Activated T-cell treated with anti-CD3 and anti-CD28 coated beads for 48 hours (primary cell): ENCODE measurements around the gene UVSSA.
"Not testable (repeated sequence)": the region's sequence is repeated elsewhere in the genome, so short reads cannot be mapped to it uniquely, and the experiment has no call there.

Experiments
- DNase-seq: peaks from one replicate; pipeline ENCODE4 v3.0.0-alpha.2; 2020; ENCODE audit warnings: low read depth

Gene UVSSA

GRCh38 chr4:1330761-1331590 is 16.0 kb upstream of the UVSSA start:
- DNase-seq = peak; percentile 52

- DNase-seq = no peak
Measured at GRCh38 chr4:1331591-1332353, 15.2 kb upstream of the UVSSA start.

GRCh38 chr4:1332686-1333085 is 14.3 kb upstream of the UVSSA start:
- no peak for DNase-seq

- no peak for DNase-seq
Measured at GRCh38 chr4:1333256-1333655, 13.8 kb upstream of the UVSSA start.

GRCh38 chr4:1333851-1334578 is 13.0 kb upstream of the UVSSA start:
- DNase-seq = not testable (repeated sequence)

GRCh38 chr4:1334579-1334895 is 12.5 kb upstream of the UVSSA start:
- DNase-seq = no peak

GRCh38 chr4:1335193-1335883 is 11.7 kb upstream of the UVSSA start:
- DNase-seq = not testable (repeated sequence)

- no peak for DNase-seq
Measured at GRCh38 chr4:1336088-1336491, 10.9 kb upstream of the UVSSA start.

GRCh38 chr4:1337376-1337831 is 9.6 kb upstream of the UVSSA start:
- DNase-seq = peak; percentile 74

GRCh38 chr4:1337951-1338751 is 8.9 kb upstream of the UVSSA start:
- DNase-seq = no peak

GRCh38 chr4:1338752-1339414 is 8.1 kb upstream of the UVSSA start:
- DNase-seq = no peak

GRCh38 chr4:1339489-1339888 is 7.5 kb upstream of the UVSSA start:
- no peak for DNase-seq

- no peak for DNase-seq
Measured at GRCh38 chr4:1340181-1340747, 6.7 kb upstream of the UVSSA start.

- no peak for DNase-seq
Measured at GRCh38 chr4:1340861-1341260, 6.1 kb upstream of the UVSSA start.

GRCh38 chr4:1342003-1342402 is 5.0 kb upstream of the UVSSA start:
- DNase-seq = no peak

- DNase-seq = no peak
Measured at GRCh38 chr4:1344696-1345095, 2.3 kb upstream of the UVSSA start.

GRCh38 chr4:1345903-1346780 is 866 bp upstream of the UVSSA start:
- peak; percentile 42 for DNase-seq

- peak; percentile 54 for DNase-seq
Measured at GRCh38 chr4:1347410-1347864, 429 bp downstream of the UVSSA start.

GRCh38 chr4:1348014-1348513 is 1.1 kb downstream of the UVSSA start:
- no peak for DNase-seq
